ENCODE results near the gene KIF21A.

KIF21A gene

DNA sequence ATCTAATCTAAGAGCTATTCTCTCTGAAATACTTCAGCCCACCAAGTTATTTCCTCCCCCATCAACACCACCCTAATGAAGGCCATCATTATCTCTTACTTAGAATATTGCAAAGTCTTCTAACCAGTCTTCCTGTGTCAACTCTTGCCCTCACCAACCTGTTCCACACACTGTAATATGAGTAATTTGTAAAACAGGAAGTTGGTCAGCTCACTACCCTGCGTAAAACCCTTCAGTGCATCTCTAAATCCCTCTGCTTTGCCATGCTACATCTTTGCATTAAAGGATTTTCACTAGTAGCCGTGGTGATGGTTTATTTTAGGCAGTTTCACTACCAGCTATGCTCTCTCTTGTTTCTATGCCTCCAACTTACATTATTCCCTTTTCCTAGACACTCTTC lies 70.0 kb downstream of the KIF21A start:
- Histone ChIP-seq H3K36me3 (ENCODE audit: insufficient read depth, low read length) (0 out of 2 replicates have a peak, but pooled peaks cover 5% of the 10 kb centered on the region), H3K4me3 (no peak overlapping the region), H3K9me3 (ENCODE audit: low read depth, low read length) (no peaks in the 10 kb centered on the region), H3K9ac (ENCODE audit: insufficient read length) (no peak overlapping the region), H3K27ac (no peak overlapping the region)
- TF ChIP-seq FOXP2 (optimal IDR thresholded peaks at IDR 0.05; ENCODE audit: control extremely low read depth, extremely low read length, insufficient read depth) (no peak), EZH2 (IDR thresholded peaks at IDR 0.05) (no peak), POLR2AphosphoS5 (IDR thresholded peaks at IDR 0.05; ENCODE audit: borderline replicate concordance, low read depth, low read length) (no peak)
- DNase-seq (ENCODE audit: low read depth, low spot score): no peak

DNA sequence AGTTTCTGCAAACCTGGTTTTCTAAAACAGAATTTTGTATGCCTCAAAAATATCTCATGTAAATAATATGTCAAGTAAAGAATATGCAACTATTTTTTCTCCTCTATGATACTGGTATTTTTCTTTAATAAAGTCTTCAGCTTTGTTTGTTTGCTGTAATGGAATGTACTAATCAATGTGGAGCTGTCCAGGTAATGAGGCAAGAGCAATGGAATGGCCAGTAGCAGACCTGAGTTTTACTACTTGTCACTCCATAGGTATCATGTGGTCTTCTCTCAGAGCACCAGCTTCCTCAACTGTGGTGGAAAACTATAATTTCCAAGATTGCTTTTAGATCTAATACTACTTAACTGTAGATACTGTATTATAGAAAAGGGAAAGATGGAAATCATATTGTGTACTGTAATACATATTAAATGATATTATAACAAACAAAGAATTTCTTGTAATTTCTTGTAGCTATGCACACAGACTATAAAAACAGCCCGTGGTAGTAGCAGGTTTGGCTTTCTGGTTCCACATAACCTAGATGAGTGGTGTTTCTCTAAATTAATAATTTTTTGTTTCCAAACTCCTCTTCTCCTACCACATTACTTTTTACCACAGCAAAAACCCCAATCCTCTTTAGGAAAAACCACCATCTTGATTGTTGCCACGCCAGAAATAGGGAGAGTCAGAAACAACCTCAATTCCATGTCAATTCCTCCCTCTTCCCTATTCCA lies 70.6 kb downstream of the KIF21A start:
- no peak for DNase-seq (ENCODE audit: low read depth, low spot score)
- Histone ChIP-seq H3K4me3 (no peak overlapping the region), H3K36me3 (ENCODE audit: insufficient read depth, low read length) (0 out of 2 replicates have a peak, but pooled peaks cover 5% of the 10 kb centered on the region), H3K27ac (no peak overlapping the region), H3K9me3 (ENCODE audit: low read depth, low read length) (no peaks in the 10 kb centered on the region), H3K9ac (ENCODE audit: insufficient read length) (no peak overlapping the region)
- TF ChIP-seq FOXP2 (optimal IDR thresholded peaks at IDR 0.05; ENCODE audit: control extremely low read depth, extremely low read length, insufficient read depth) (no peak), POLR2AphosphoS5 (IDR thresholded peaks at IDR 0.05; ENCODE audit: borderline replicate concordance, low read depth, low read length) (no peak), EZH2 (IDR thresholded peaks at IDR 0.05) (no peak)

DNA sequence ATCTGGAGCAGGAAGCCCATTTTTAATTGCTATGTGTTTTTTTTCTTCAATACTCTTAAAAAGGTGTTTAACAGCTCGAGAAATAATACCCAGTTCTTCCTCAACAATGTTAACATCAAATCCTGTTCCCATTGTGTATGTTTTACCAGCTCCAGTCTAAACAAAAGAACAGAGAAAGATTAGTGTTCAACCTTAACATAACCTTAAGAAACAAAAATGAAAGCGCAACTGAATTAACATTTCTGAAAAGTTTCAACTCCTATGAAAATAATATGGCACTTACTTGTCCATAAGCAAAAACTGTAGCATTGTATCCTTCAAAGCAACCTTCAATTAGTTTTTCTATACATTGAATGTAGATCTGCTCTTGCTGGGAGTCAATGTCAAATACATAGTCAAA lies 73.2 kb downstream of the KIF21A start:
- DNase-seq (ENCODE audit: low read depth, low spot score): no peak
- Histone ChIP-seq H3K36me3 (ENCODE audit: insufficient read depth, low read length) (peaks cover 9% of the 10 kb centered on the region; the same call in 1 of the 2 replicates), H3K9ac (ENCODE audit: insufficient read length) (no peak overlapping the region), H3K9me3 (ENCODE audit: low read depth, low read length) (no peaks in the 10 kb centered on the region), H3K4me3 (no peak overlapping the region), H3K27ac (no peak overlapping the region)
- TF ChIP-seq POLR2AphosphoS5 (IDR thresholded peaks at IDR 0.05; ENCODE audit: borderline replicate concordance, low read depth, low read length): no peak
- no peak for TF ChIP-seq FOXP2 (optimal IDR thresholded peaks at IDR 0.05; ENCODE audit: control extremely low read depth, extremely low read length, insufficient read depth)
- no peak for TF ChIP-seq EZH2 (IDR thresholded peaks at IDR 0.05)

DNA sequence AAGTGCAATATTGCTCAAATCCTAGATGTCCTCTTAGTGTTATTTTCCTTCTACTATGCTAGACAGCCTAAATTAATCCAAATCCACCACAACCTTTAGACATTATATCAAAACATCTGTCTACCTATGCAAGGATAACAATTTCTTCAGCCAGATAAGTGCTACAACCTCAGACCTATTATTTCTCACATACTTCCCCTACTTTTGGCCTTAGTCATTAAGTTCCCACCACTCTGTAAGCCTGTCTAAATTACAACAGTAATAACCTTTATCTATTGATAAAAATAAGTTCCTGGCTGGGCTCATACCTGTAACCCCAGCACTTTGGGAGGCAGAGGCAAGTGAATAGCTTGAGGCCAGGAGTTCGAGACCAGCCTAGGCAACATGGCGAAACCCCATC lies 74.0 kb downstream of the KIF21A start:
- H3K4me3 ChIP-seq: no peak overlapping the region
- H3K36me3 ChIP-seq (ENCODE audit: insufficient read depth, low read length): peaks cover 9% of the 10 kb centered on the region; the same call in 1 of the 2 replicates
- no peak overlapping the region for H3K9ac ChIP-seq (ENCODE audit: insufficient read length)
- no peak for TF ChIP-seq EZH2 (IDR thresholded peaks at IDR 0.05)
- TF ChIP-seq POLR2AphosphoS5 (IDR thresholded peaks at IDR 0.05; ENCODE audit: borderline replicate concordance, low read depth, low read length): no peak
- TF ChIP-seq FOXP2 (optimal IDR thresholded peaks at IDR 0.05; ENCODE audit: control extremely low read depth, extremely low read length, insufficient read depth): no peak
- no peaks in the 10 kb centered on the region for H3K9me3 ChIP-seq (ENCODE audit: low read depth, low read length)
- H3K27ac ChIP-seq: no peak overlapping the region
- DNase-seq (ENCODE audit: low read depth, low spot score): no peak

DNA sequence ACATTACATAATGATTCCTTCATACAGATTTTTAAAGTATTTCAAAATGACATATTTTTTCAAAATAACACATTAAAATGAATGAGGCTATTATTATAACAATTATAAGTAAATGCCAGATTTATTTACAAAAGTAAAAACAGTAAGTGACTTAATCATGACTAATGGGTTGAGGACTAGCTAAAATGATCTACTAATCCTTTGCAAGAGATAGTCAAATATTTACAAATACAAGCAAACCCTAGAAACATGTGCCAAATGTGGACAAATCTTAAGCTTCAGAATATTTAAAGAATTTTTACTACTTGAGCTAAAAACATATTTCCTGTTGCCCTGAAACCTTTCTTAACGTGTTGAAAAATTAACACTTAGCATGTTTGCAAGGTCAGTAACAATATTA lies 74.8 kb downstream of the KIF21A start:
- H3K27ac ChIP-seq: no peak overlapping the region
- TF ChIP-seq POLR2AphosphoS5 (IDR thresholded peaks at IDR 0.05; ENCODE audit: borderline replicate concordance, low read depth, low read length): no peak
- no peak for TF ChIP-seq FOXP2 (optimal IDR thresholded peaks at IDR 0.05; ENCODE audit: control extremely low read depth, extremely low read length, insufficient read depth)
- no peak for TF ChIP-seq EZH2 (IDR thresholded peaks at IDR 0.05)
- H3K9me3 ChIP-seq (ENCODE audit: low read depth, low read length): no peaks in the 10 kb centered on the region
- H3K4me3 ChIP-seq: no peak overlapping the region
- no peak for DNase-seq (ENCODE audit: low read depth, low spot score)
- peaks cover 9% of the 10 kb centered on the region; the same call in 1 of the 2 replicates for H3K36me3 ChIP-seq (ENCODE audit: insufficient read depth, low read length)
- H3K9ac ChIP-seq (ENCODE audit: insufficient read length): no peak overlapping the region

DNA sequence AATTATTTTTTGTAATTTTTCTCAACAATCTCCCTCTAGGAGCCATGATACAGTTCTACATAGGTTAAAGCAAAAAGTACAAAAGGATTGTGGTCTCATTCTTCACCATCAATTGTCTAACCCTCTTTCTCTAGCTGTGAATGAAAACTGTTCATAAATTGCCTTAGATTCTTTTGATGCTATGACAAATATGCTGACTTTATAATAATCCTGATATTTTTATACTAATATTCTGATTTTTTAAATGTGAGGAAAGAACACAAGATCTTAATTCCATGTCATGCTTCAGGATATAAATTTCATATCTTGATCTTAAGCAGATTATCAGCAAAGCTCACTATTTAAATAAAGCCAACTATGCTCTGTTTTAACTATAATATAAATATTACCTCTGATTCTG lies 75.4 kb downstream of the KIF21A start:
- DNase-seq (ENCODE audit: low read depth, low spot score): no peak
- no peak overlapping the region for H3K27ac ChIP-seq

DNA sequence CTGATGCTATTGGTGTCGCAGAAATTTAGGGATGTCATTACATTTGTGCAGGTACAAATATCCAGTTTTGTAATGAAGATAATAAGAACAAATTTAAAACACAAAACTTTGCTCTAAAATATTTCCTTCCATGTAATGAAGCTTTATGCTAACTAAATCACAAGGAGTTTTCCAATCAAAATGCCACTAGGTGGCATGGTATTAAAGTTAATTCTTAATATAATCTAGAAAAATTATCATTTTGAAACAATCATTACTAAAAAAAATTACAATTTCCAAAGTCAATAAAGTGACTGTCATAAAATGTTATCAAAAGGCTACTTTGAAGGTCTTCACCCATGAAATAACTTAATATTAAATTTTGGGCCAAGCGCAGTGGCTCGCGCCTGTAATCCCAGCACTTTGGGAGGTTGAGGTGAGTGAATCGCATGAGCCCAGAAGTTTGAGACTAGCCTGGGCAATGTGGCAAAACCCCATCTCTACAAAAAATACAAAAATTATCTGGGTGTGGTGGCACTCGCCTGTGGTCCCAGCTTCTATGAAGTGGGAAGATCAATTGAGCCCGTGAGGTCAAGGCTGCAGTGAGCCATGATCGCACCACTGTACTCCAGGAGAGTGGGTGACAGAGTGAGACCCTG lies 77.4 kb downstream of the KIF21A start:
- H3K27ac ChIP-seq: no peak overlapping the region
- H3K9me3 ChIP-seq (ENCODE audit: low read depth, low read length): no peaks in the 10 kb centered on the region
- no peak for TF ChIP-seq POLR2AphosphoS5 (IDR thresholded peaks at IDR 0.05; ENCODE audit: borderline replicate concordance, low read depth, low read length)
- no peak for TF ChIP-seq EZH2 (IDR thresholded peaks at IDR 0.05)
- TF ChIP-seq FOXP2 (optimal IDR thresholded peaks at IDR 0.05; ENCODE audit: control extremely low read depth, extremely low read length, insufficient read depth): no peak
- H3K36me3 ChIP-seq (ENCODE audit: insufficient read depth, low read length): peaks cover 16% of the 10 kb centered on the region
- no peak overlapping the region for H3K9ac ChIP-seq (ENCODE audit: insufficient read length)
- DNase-seq (ENCODE audit: low read depth, low spot score): no peak
- no peak overlapping the region for H3K4me3 ChIP-seq

More for the DNA sequence above, 75.4 kb downstream of the KIF21A start:
- no peaks in the 10 kb centered on the region for H3K9me3 ChIP-seq (ENCODE audit: low read depth, low read length)
- no peak overlapping the region for H3K4me3 ChIP-seq
- peaks cover 9% of the 10 kb centered on the region; the same call in 1 of the 2 replicates for H3K36me3 ChIP-seq (ENCODE audit: insufficient read depth, low read length)
- no peak overlapping the region for H3K9ac ChIP-seq (ENCODE audit: insufficient read length)
- TF ChIP-seq FOXP2 (optimal IDR thresholded peaks at IDR 0.05; ENCODE audit: control extremely low read depth, extremely low read length, insufficient read depth): no peak
- TF ChIP-seq EZH2 (IDR thresholded peaks at IDR 0.05): no peak
- TF ChIP-seq POLR2AphosphoS5 (IDR thresholded peaks at IDR 0.05; ENCODE audit: borderline replicate concordance, low read depth, low read length): no peak

DNA sequence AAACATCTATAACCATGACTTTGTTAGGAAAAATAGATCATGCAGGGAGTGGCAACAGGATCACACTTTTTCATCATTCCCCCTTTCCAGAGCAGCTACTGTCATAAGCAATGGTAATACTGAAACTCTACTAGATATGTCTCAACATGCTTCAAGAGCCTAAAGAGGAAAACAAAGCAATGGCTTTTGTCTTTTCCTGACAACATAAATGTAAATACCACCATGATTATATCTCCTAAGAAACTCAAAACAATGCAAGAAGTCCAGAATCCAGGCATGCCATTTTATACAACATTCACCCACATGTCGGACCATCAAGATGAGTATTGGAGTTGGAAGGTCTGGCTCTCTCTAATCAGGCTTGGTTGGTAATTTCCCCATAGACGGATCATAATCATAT lies 78.7 kb downstream of the KIF21A start:
- H3K9me3 ChIP-seq (ENCODE audit: low read depth, low read length): no peaks in the 10 kb centered on the region
- no peak overlapping the region for H3K27ac ChIP-seq
- no peak for TF ChIP-seq FOXP2 (optimal IDR thresholded peaks at IDR 0.05; ENCODE audit: control extremely low read depth, extremely low read length, insufficient read depth)
- no peak for TF ChIP-seq EZH2 (IDR thresholded peaks at IDR 0.05)
- TF ChIP-seq POLR2AphosphoS5 (IDR thresholded peaks at IDR 0.05; ENCODE audit: borderline replicate concordance, low read depth, low read length): no peak
- DNase-seq (ENCODE audit: low read depth, low spot score): no peak
- H3K36me3 ChIP-seq (ENCODE audit: insufficient read depth, low read length): peaks cover 10% of the 10 kb centered on the region
- H3K4me3 ChIP-seq: no peak overlapping the region
- H3K9ac ChIP-seq (ENCODE audit: insufficient read length): no peak overlapping the region
